Type B pancreatic cell (in vitro differentiated cells): ENCODE measurements around the gene ZNF865. TPM values are rescaled to one million over a fixed set of nuclear protein-coding genes. Genes with fewer than 3 reads are reported as not detected.

ENCODE experiments used
- DNase-seq: peaks from one replicate; pipeline ENCODE4 v3.0.0; 2021; ENCODE audit warnings: mixed read lengths; ENCODE audit not compliant: unreplicated experiment; ENCODE audit errors: extremely low spot score
- H3K27ac Mint-ChIP-seq: 2 replicates; pipeline ENCODE4 v1.8.0; 2021; ENCODE audit warnings: mild to moderate bottlenecking, mixed read lengths
- H3K27me3 Mint-ChIP-seq: 2 replicates; pipeline ENCODE4 v1.8.0; 2021; ENCODE audit warnings: mixed read lengths
- H3K36me3 Mint-ChIP-seq: 2 replicates; pipeline ENCODE4 v1.8.0; 2021; ENCODE audit warnings: mixed read lengths
- H3K4me1 Mint-ChIP-seq: one replicate; pipeline ENCODE4 v1.8.0; 2021; ENCODE audit warnings: mixed read lengths; ENCODE audit not compliant: unreplicated experiment
- H3K4me3 Mint-ChIP-seq: 2 replicates; pipeline ENCODE4 v1.8.0; 2021; ENCODE audit warnings: mild to moderate bottlenecking, mixed read lengths
- H3K9me3 Mint-ChIP-seq: 2 replicates; pipeline ENCODE4 v1.8.0; 2021; ENCODE audit warnings: mixed read lengths
- CTCF ChIP-seq: fragments of 200-600 bp; sonication (generic); conservative IDR thresholded peaks from 2 replicates; pipeline ENCODE4 v1.5.0; 2021; ENCODE audit warnings: antibody characterized with exemption, mild to moderate bottlenecking
- total RNA-seq: library from RNA; stranded (reverse); gene quantifications from 2 replicates; pipeline ENCODE4 v1.2.1, GENCODE V29; 2021; ENCODE audit warnings: low replicate concordance

ZNF865 gene
- total RNA-seq, 1 donor from 2014 or later, result 16.2 TPM

GRCh38 chr19:55613396-55613795 lies 7.9 kb downstream of the ZNF865 start:
- Mint-ChIP-seq H3K36me3 (peaks cover 27% of the 10 kb centered on the region), H3K9me3 (no peaks in the 10 kb centered on the region), H3K27me3 (no peaks in the 10 kb centered on the region), H3K27ac (no peak overlapping the region), H3K4me3 (no peak overlapping the region), H3K4me1 (no peaks in the 10 kb centered on the region)
- no peak for DNase-seq
- TF ChIP-seq CTCF, result no peak

DNA sequence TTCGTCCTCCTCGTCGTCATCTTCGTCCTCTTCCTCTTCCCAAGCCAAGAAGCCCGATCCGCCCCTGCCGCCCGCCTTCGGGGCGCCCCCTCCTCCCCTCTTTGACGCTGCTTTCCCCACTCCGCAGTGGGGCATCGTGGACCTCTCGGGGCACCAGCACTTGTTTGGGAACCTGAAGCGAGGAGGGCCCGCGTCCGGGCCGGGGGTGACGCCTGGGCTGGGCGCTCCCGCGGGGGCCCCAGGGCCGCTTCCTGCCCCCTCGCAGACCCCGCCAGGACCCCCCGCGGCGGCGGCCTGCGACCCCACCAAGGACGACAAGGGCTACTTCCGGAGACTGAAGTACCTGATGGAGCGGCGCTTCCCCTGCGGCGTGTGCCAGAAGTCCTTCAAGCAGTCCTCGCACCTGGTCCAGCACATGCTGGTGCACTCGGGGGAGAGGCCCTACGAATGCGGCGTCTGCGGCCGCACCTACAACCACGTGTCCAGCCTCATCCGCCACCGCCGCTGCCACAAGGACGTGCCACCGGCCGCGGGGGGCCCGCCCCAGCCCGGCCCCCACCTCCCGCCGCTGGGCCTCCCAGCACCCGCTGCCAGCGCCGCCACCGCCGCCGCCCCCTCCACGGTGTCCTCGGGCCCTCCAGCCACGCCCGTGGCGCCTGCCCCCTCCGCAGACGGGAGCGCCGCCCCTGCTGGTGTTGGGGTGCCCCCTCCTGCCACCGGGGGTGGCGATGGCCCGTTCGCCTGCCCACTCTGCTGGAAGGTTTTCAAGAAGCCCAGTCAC lies 8.7 kb downstream of the ZNF865 start:
- no peak for DNase-seq
- no peak overlapping the region for H3K4me3 Mint-ChIP-seq
- TF ChIP-seq CTCF, result no peak
- no peak overlapping the region for H3K27ac Mint-ChIP-seq
- H3K4me1 Mint-ChIP-seq, result no peaks in the 10 kb centered on the region
- H3K36me3 Mint-ChIP-seq, result peaks cover 22% of the 10 kb centered on the region
- no peaks in the 10 kb centered on the region for H3K9me3 Mint-ChIP-seq
- H3K27me3 Mint-ChIP-seq, result no peaks in the 10 kb centered on the region

DNA sequence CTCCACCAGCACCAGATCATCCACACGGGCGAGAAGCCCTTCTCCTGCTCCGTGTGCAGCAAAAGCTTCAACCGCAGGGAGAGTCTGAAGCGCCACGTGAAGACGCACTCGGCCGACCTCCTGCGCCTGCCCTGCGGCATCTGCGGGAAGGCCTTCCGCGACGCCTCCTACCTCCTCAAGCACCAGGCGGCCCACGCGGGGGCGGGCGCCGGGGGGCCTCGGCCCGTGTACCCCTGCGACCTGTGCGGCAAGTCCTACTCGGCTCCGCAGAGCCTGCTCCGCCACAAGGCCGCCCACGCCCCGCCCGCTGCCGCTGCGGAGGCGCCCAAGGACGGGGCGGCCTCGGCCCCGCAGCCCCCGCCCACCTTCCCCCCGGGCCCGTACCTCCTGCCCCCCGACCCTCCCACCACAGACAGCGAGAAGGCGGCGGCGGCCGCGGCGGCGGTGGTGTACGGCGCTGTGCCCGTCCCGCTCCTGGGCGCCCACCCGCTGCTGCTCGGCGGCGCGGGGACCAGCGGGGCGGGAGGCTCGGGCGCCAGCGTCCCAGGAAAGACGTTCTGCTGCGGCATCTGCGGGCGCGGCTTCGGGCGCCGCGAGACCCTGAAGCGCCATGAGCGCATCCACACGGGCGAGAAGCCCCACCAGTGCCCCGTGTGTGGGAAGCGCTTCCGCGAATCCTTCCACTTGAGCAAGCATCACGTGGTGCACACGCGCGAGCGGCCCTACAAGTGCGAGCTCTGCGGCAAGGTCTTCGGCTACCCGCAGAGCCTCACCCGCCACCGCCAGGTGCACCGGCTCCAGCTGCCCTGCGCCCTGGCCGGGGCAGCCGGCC lies 9.5 kb downstream of the ZNF865 start:
- no peak for TF ChIP-seq CTCF
- no peak for DNase-seq
- Mint-ChIP-seq H3K4me3 (no peak overlapping the region), H3K27ac (no peak overlapping the region), H3K4me1 (no peaks in the 10 kb centered on the region), H3K9me3 (no peaks in the 10 kb centered on the region), H3K27me3 (no peaks in the 10 kb centered on the region), H3K36me3 (peaks cover 16% of the 10 kb centered on the region)

DNA sequence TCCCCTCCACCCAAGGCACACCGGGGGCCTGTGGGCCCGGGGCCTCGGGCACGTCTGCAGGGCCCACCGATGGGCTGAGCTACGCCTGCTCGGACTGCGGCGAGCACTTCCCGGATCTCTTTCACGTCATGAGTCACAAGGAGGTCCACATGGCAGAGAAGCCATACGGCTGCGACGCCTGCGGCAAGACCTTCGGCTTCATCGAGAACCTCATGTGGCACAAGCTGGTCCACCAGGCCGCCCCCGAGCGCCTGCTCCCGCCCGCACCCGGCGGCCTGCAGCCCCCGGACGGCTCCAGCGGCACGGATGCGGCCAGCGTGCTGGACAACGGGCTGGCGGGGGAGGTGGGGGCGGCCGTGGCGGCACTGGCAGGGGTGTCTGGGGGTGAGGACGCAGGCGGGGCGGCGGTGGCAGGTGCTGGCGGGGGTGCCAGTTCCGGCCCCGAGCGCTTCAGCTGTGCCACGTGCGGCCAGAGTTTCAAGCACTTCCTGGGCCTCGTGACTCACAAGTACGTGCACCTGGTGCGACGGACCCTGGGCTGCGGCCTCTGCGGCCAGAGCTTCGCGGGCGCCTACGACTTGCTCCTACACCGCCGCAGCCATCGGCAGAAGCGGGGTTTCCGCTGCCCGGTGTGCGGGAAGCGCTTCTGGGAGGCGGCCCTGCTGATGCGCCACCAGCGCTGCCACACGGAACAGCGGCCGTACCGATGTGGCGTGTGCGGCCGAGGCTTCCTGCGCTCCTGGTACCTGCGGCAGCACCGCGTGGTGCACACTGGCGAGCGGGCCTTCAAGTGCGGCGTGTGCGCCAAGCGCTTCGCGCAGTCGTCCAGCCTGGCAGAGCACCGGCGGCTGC lies 10.3 kb downstream of the ZNF865 start:
- DNase-seq, result no peak
- Mint-ChIP-seq H3K4me1 (no peaks in the 10 kb centered on the region), H3K4me3 (no peak overlapping the region), H3K27me3 (no peaks in the 10 kb centered on the region), H3K27ac (no peak overlapping the region), H3K36me3 (peaks cover 16% of the 10 kb centered on the region), H3K9me3 (no peaks in the 10 kb centered on the region)
- no peak for TF ChIP-seq CTCF

- no peak overlapping the region for H3K4me3 Mint-ChIP-seq
Measured at GRCh38 chr19:55616395-55616875, 11.0 kb downstream of the ZNF865 start.

More at GRCh38 chr19:55616395-55616875, 11.0 kb downstream of the ZNF865 start:
- no peaks in the 10 kb centered on the region for H3K27me3 Mint-ChIP-seq
- no peaks in the 10 kb centered on the region for H3K4me1 Mint-ChIP-seq
- DNase-seq, result no peak
- H3K36me3 Mint-ChIP-seq, result peaks cover 14% of the 10 kb centered on the region
- no peak for TF ChIP-seq CTCF
- H3K9me3 Mint-ChIP-seq, result no peaks in the 10 kb centered on the region
- no peak overlapping the region for H3K27ac Mint-ChIP-seq
